Activated T-cell treated with anti-CD3 and anti-CD28 coated beads, Interleukin-2, amount 50 U/mL, for 24 hours (primary cell): ENCODE data around the gene SLC9C2.
A peak's percentile ranks its signal among the peaks of the same experiment; 100 is the strongest.

Experiments
- DNase-seq: peaks from one replicate; pipeline ENCODE4 v3.0.0-alpha.2; 2020
- H3K27ac Mint-ChIP-seq: 2 replicates; pipeline ENCODE4 v1.8.0; 2020; ENCODE audit warnings: mild to moderate bottlenecking, mixed read lengths
- H3K27me3 Mint-ChIP-seq: 2 replicates; pipeline ENCODE4 v1.8.0; 2020; ENCODE audit warnings: mixed read lengths
- H3K36me3 Mint-ChIP-seq: 2 replicates; pipeline ENCODE4 v1.8.0; 2020; ENCODE audit warnings: low read depth, mixed read lengths
- H3K4me1 Mint-ChIP-seq: 2 replicates; pipeline ENCODE4 v1.8.0; 2020; ENCODE audit warnings: low read depth, mixed read lengths
- H3K4me3 Mint-ChIP-seq: 2 replicates; pipeline ENCODE4 v1.8.0; 2020; ENCODE audit warnings: mild to moderate bottlenecking, moderate library complexity, mixed read lengths
- H3K9me3 Mint-ChIP-seq: 2 replicates; pipeline ENCODE4 v1.8.0; 2020; ENCODE audit warnings: mixed read lengths

SLC9C2 gene

DNA sequence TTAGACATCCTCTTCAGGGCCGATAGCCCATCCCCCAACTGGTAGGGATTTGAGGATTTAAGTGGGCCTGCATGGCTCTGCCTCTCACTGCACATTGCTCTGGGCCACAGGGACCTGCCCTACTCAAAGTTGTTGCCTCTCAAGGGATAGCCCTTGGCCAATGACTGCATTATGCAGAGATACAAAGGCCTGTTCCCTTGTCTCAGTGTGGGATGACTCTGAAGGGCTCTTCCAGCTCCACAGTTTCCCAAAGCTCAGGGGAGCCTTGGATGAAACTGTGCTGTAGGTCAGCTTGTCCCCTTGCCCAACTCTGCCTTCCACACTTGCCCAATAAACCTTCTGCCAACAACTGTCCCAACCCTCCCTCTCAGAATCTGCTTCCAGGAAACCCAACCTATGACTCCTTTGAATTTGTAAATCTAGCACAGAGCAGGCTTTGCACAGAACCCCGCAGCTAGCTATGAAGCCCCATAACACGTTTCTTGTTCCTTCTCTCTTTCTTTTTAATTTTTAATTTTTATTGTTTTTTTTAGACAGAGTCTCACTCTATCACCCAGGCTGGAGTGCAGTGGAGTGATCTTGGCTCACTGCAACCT lies 42.5 kb downstream of the SLC9C2 start:
- Mint-ChIP-seq H3K9me3 (peaks cover 6% of the 10 kb centered on the region), H3K4me3 (no peak overlapping the region), H3K27me3 (no peaks in the 10 kb centered on the region), H3K4me1 (peaks cover 12% of the 10 kb centered on the region), H3K36me3 (no peaks in the 10 kb centered on the region), H3K27ac (no peak overlapping the region)
- no peak for DNase-seq

DNA sequence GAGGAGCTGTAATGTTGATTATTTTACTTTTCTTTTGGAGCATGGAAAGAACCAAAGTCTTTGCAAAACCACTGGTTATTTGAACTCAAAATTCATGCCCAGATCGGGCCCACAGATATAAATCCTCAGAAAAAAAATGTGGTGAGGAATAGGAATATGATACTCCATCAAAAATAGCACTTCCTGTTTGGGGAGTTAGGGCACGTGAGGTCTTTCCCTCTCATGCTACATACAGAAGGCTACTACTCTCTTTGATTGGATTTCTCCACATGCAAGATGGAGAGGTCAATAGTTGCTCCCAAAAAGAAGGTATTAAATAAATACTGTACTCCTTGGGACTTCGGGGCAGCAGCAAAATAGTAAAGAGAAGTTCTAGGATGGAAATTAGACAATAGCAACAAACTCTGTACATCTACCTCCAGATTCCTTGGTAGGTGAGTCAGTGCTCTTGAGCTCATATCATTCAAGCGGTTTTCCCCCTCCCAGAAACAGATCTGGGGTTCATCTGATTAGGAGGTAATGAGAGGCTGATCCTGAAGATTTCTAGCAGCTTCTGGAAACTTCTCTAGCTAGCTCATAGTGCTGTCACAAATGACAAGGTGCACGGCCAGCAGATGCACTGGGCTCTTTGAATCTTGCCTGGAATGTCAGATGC lies 47.1 kb downstream of the SLC9C2 start:
- no peaks in the 10 kb centered on the region for H3K27me3 Mint-ChIP-seq
- H3K9me3 Mint-ChIP-seq, result no peaks in the 10 kb centered on the region
- DNase-seq, result no peak
- H3K4me1 Mint-ChIP-seq, result peaks cover 57% of the 10 kb centered on the region
- no peak overlapping the region for H3K27ac Mint-ChIP-seq
- no peaks in the 10 kb centered on the region for H3K36me3 Mint-ChIP-seq
- H3K4me3 Mint-ChIP-seq, result no peak overlapping the region

GRCh38 chr1:173554541-173555250 lies 48.2 kb downstream of the SLC9C2 start:
- no peak overlapping the region for H3K27ac Mint-ChIP-seq
- peaks cover 62% of the 10 kb centered on the region for H3K4me1 Mint-ChIP-seq
- H3K4me3 Mint-ChIP-seq, result no peak overlapping the region
- H3K27me3 Mint-ChIP-seq, result no peaks in the 10 kb centered on the region
- no peaks in the 10 kb centered on the region for H3K36me3 Mint-ChIP-seq
- no peaks in the 10 kb centered on the region for H3K9me3 Mint-ChIP-seq
- no peak for DNase-seq

DNA sequence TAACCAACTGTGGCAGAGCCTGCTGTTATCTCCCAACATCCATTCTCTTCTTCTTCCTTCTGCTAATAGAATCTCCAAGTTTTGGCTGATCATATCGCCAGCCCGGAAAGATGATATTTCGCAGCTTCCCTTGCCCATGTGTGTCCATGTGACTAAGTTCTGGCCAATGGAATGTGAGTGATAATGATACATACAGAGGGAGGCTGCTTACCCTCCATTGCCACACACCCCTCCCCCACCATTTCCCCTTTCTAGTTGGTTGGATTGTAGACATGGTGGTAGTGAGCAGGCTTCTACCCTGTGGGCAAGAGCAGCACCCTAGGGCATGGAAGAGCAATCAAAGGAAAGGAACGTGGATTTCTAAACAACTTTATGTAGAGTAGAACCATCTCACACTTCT lies 48.8 kb downstream of the SLC9C2 start:
- no peaks in the 10 kb centered on the region for H3K27me3 Mint-ChIP-seq
- no peaks in the 10 kb centered on the region for H3K36me3 Mint-ChIP-seq
- no peak for DNase-seq
- no peak overlapping the region for H3K27ac Mint-ChIP-seq
- peaks cover 68% of the 10 kb centered on the region for H3K4me1 Mint-ChIP-seq
- H3K4me3 Mint-ChIP-seq, result no peak overlapping the region
- no peaks in the 10 kb centered on the region for H3K9me3 Mint-ChIP-seq

GRCh38 chr1:173553312-173553711 lies 49.6 kb downstream of the SLC9C2 start:
- H3K9me3 Mint-ChIP-seq, result no peaks in the 10 kb centered on the region
- H3K4me3 Mint-ChIP-seq, result no peak overlapping the region
- no peaks in the 10 kb centered on the region for H3K27me3 Mint-ChIP-seq
- no peak for DNase-seq
- H3K27ac Mint-ChIP-seq, result no peak overlapping the region
- no peaks in the 10 kb centered on the region for H3K36me3 Mint-ChIP-seq
- peaks cover 74% of the 10 kb centered on the region for H3K4me1 Mint-ChIP-seq

DNA sequence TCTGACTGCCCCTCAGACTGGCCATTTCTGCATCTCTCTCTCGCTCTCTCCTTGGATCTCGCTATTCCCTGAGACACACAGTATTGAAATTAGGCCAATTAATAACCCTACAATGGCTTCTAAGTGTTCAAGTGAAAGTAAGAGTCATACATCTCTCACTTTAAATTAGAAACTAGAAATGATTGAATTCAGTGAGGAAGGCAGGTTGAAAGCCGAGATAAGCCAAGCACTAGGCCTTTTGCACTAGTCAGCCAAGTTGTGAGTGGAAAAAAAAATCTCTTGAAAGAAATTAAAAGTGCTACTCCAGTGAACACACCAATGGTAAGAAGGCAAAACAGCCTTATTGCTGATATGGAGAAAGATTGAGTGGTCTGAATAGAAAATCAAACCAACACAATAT lies 51.2 kb downstream of the SLC9C2 start:
- Mint-ChIP-seq H3K36me3 (no peaks in the 10 kb centered on the region), H3K9me3 (no peaks in the 10 kb centered on the region), H3K4me1 (peaks cover 73% of the 10 kb centered on the region), H3K27me3 (no peaks in the 10 kb centered on the region), H3K27ac (peak overlapping the region; percentile 45), H3K4me3 (no peak overlapping the region)
- no peak for DNase-seq

DNA sequence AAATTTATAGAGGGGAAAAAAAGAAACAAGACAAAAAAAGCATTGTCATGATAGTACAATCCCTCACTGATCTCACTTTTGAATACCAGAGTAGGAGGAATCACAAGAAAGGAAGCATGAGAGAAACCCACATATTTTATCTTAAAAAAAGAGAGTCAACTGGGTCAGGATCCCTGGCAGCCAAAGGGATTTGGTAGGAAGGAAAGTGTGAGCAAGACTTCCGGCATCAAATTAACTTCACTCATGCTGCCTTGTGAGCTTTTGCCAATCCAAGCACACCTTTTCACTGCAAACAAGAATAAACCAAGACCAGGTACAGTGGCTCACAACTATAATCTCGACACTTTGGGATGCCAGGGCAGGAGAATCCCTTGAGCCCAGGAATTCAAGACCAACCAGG lies 53.1 kb downstream of the SLC9C2 start:
- Mint-ChIP-seq H3K4me3 (no peak overlapping the region), H3K27me3 (no peaks in the 10 kb centered on the region), H3K4me1 (peaks cover 63% of the 10 kb centered on the region), H3K9me3 (no peaks in the 10 kb centered on the region), H3K27ac (no peak overlapping the region), H3K36me3 (no peaks in the 10 kb centered on the region)
- DNase-seq, result no peak

GRCh38 chr1:173545688-173546087 lies 57.2 kb downstream of the SLC9C2 start:
- Mint-ChIP-seq H3K36me3 (no peaks in the 10 kb centered on the region), H3K27ac (no peak overlapping the region), H3K4me3 (no peak overlapping the region), H3K27me3 (no peaks in the 10 kb centered on the region), H3K9me3 (peaks cover 6% of the 10 kb centered on the region), H3K4me1 (peaks cover 24% of the 10 kb centered on the region)
- no peak for DNase-seq

DNA sequence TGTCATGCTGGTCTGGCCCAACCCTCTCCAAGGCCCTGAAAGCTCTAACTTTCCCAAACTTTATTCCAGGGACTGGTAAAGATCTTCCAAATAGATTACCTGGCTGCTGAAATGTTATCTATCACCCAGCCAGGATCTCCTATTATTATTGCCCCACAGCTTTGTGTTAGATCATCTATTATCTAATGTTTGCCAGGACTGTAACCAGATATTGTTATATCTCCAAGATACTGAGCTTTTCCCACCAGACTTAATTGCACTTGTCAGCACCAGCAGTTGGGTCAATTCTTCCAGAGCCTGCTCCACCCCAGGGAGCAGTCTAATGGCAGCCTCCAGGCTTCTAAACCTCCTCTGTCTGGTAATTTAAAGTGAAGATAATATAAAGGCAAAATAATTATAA lies 66.6 kb downstream of the SLC9C2 start:
- no peak overlapping the region for H3K4me3 Mint-ChIP-seq
- H3K9me3 Mint-ChIP-seq, result no peaks in the 10 kb centered on the region
- no peaks in the 10 kb centered on the region for H3K27me3 Mint-ChIP-seq
- no peak overlapping the region for H3K27ac Mint-ChIP-seq
- H3K36me3 Mint-ChIP-seq, result no peaks in the 10 kb centered on the region
- DNase-seq, result no peak
- peaks cover 14% of the 10 kb centered on the region for H3K4me1 Mint-ChIP-seq

GRCh38 chr1:173532237-173532636 lies 70.6 kb downstream of the SLC9C2 start:
- DNase-seq, result no peak
- H3K9me3 Mint-ChIP-seq, result no peaks in the 10 kb centered on the region
- no peaks in the 10 kb centered on the region for H3K36me3 Mint-ChIP-seq
- no peaks in the 10 kb centered on the region for H3K27me3 Mint-ChIP-seq
- peaks cover 41% of the 10 kb centered on the region for H3K4me1 Mint-ChIP-seq
- H3K4me3 Mint-ChIP-seq, result no peak overlapping the region
- no peak overlapping the region for H3K27ac Mint-ChIP-seq

- H3K9me3 Mint-ChIP-seq, result no peaks in the 10 kb centered on the region
- H3K4me1 Mint-ChIP-seq, result peaks cover 43% of the 10 kb centered on the region
- no peak overlapping the region for H3K4me3 Mint-ChIP-seq
- no peaks in the 10 kb centered on the region for H3K36me3 Mint-ChIP-seq
- DNase-seq, result no peak
- no peak overlapping the region for H3K27ac Mint-ChIP-seq
- no peaks in the 10 kb centered on the region for H3K27me3 Mint-ChIP-seq
These were observed 71.8 kb downstream of the SLC9C2 start for GRCh38 chr1:173530795-173531693.

GRCh38 chr1:173529106-173529505 lies 73.8 kb downstream of the SLC9C2 start:
- Mint-ChIP-seq H3K9me3 (no peaks in the 10 kb centered on the region), H3K4me3 (no peak overlapping the region), H3K36me3 (no peaks in the 10 kb centered on the region), H3K27ac (no peak overlapping the region), H3K4me1 (peaks cover 44% of the 10 kb centered on the region), H3K27me3 (no peaks in the 10 kb centered on the region)
- DNase-seq, result no peak

DNA sequence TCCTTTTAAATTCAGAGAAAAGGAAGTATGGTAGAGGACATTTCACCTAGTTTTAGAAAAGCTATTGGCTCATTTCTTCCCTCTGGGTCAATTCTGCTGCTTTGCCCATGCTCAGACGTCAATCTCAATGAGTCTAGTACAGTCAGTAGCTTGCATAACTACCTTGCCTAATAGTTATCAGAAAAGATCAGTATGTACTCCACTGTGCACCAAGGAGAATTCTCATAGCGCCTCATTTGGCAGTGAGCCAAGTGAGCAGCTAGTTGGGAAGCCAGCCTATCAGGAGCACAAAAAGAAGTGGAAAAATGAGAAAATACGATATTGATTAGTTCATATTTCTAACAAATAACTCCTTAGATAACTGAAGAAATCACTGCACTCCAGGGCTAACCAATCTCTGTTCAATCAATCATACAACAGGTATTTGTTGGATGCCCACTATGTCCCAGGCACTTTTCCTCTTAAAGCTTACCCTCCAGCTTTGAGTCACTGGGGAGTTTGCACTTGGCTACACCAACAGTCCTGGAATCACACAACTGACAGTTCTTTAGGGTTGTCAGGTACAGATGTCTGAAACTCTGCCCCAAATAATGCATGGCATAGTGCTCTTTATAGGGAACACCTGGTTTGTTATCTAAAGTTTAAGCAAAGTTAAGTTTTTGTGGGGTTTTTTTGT lies 75.6 kb downstream of the SLC9C2 start:
- DNase-seq, result no peak
- H3K9me3 Mint-ChIP-seq, result no peaks in the 10 kb centered on the region
- peaks cover 38% of the 10 kb centered on the region for H3K4me1 Mint-ChIP-seq
- no peak overlapping the region for H3K4me3 Mint-ChIP-seq
- H3K27me3 Mint-ChIP-seq, result no peaks in the 10 kb centered on the region
- H3K27ac Mint-ChIP-seq, result no peak overlapping the region
- no peaks in the 10 kb centered on the region for H3K36me3 Mint-ChIP-seq

DNA sequence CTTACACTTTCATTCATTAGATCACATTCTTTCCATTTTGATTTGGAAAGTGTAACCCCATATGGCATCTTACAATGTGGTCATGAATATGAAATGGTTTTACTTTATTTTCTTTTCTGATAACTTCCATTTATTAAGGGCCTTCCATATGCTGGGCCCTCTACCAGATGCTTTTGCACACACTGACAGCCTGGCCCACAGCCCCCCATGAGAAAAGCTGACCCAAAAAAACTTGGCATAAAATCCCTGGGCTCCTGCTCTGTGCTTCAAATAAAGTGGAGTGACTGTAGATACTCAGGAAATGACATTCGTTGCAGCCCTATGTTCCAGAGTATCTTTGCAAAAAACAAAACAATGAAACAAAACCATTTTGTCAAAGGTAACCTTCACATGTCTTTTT lies 76.9 kb downstream of the SLC9C2 start:
- no peaks in the 10 kb centered on the region for H3K27me3 Mint-ChIP-seq
- no peak overlapping the region for H3K4me3 Mint-ChIP-seq
- peaks cover 27% of the 10 kb centered on the region for H3K4me1 Mint-ChIP-seq
- H3K27ac Mint-ChIP-seq, result no peak overlapping the region
- H3K36me3 Mint-ChIP-seq, result no peaks in the 10 kb centered on the region
- no peaks in the 10 kb centered on the region for H3K9me3 Mint-ChIP-seq
- no peak for DNase-seq
